ENCODE data around the gene KAT5.

DNA sequence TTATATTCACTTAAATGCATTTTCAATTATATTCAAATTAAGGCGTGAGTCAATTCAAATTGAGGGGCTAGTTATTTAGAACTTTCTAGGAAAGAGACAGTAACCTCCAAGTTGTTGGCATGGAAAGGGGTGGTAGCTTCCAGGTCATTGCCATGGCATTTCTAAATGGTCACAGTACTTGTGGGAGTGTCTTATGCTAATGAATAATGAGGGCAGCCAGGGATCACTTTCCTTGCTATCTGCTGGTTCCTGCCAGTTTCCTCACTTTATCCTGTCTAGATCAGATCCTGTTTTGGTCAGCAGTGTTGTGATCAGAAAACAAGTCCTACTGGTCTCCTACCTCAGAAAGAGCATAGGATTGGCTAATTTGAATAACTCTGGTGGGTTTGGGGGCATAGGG lies 30.3 kb downstream of the KAT5 start:
- TF ChIP-seq, protein P1, sequence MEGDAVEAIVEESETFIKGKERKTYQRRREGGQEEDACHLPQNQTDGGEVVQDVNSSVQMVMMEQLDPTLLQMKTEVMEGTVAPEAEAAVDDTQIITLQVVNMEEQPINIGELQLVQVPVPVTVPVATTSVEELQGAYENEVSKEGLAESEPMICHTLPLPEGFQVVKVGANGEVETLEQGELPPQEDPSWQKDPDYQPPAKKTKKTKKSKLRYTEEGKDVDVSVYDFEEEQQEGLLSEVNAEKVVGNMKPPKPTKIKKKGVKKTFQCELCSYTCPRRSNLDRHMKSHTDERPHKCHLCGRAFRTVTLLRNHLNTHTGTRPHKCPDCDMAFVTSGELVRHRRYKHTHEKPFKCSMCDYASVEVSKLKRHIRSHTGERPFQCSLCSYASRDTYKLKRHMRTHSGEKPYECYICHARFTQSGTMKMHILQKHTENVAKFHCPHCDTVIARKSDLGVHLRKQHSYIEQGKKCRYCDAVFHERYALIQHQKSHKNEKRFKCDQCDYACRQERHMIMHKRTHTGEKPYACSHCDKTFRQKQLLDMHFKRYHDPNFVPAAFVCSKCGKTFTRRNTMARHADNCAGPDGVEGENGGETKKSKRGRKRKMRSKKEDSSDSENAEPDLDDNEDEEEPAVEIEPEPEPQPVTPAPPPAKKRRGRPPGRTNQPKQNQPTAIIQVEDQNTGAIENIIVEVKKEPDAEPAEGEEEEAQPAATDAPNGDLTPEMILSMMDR (IDR thresholded peaks at IDR 0.05) = no peak
- TF ChIP-seq POLR2A (IDR thresholded peaks at IDR 0.05) = no peak
